A673 (cell line): ENCODE data around the gene MYOF. TPM values are rescaled to one million over a fixed set of nuclear protein-coding genes. Genes with fewer than 3 reads are reported as not detected.
"Not testable (repeated sequence)": the region's sequence is repeated elsewhere in the genome, so short reads cannot be mapped to it uniquely, and the experiment has no call there.

Experiments
- BruUV-seq: library from RNA; stranded (reverse); fragments of 400-500 nt; replicated peaks from 2 replicates; lab custom pipeline; 2021; lab: Mats Ljungman, UMichigan
- CTCF ChIA-PET: fragments of 300-600 bp; sonication (Branson Sonifier 250); formaldehyde crosslinking; loops from one replicate; lab custom pipeline; 2022; ENCODE audit warnings: antibody characterized with exemption; lab: Charles Lee
- POLR2A ChIA-PET: fragments of 300-600 bp; sonication (Branson Sonifier 250); formaldehyde crosslinking; loops from one replicate; lab custom pipeline; 2022; ENCODE audit warnings: antibody characterized with exemption; ENCODE audit not compliant: low non-redundant PET; lab: Charles Lee
- DNase-seq: peaks from one replicate; pipeline ENCODE4 v3.0.0-alpha.2; 2015; ENCODE audit warnings: low spot score
- H3K27ac ChIP-seq: fragments of 200-600 bp; sonication (generic); 2 replicates; pipeline ENCODE4 v1.5.1; 2016; ENCODE audit warnings: mixed run types, low read depth, mild to moderate bottlenecking, mixed read lengths, antibody characterized with exemption, low read length; ENCODE audit not compliant: poor library complexity, severe bottlenecking
- H3K27me3 ChIP-seq: fragments of 200-600 bp; sonication (generic); replicated peaks from 2 replicates; pipeline ENCODE4 v1.6.1; 2017; ENCODE audit warnings: mixed run types, low read depth, mild to moderate bottlenecking, mixed read lengths, antibody characterized with exemption, low read length; ENCODE audit not compliant: insufficient read depth, poor library complexity
- H3K36me3 ChIP-seq: fragments of 200-600 bp; sonication (generic); 2 replicates; pipeline ENCODE4 v1.6.1; 2016; ENCODE audit warnings: mixed run types, mild to moderate bottlenecking, mixed read lengths, antibody characterized with exemption, low read length; ENCODE audit not compliant: insufficient read depth, poor library complexity, severe bottlenecking
- H3K4me1 ChIP-seq: fragments of 200-600 bp; sonication (generic); 2 replicates; pipeline ENCODE4 v1.6.1; 2017; ENCODE audit warnings: mixed run types, mild to moderate bottlenecking, mixed read lengths, antibody characterized with exemption, low read length; ENCODE audit not compliant: insufficient read depth, poor library complexity, severe bottlenecking
- H3K4me3 ChIP-seq: fragments of 200-600 bp; sonication (generic); 2 replicates; pipeline ENCODE4 v1.5.1; 2016; ENCODE audit warnings: low read depth, mixed run types, mild to moderate bottlenecking, mixed read lengths, low read length; ENCODE audit not compliant: poor library complexity, severe bottlenecking
- H3K9me3 ChIP-seq: fragments of 200-600 bp; sonication (generic); 2 replicates; pipeline ENCODE4 v1.6.1; 2016; ENCODE audit warnings: mixed run types, low read depth, mild to moderate bottlenecking, mixed read lengths, antibody characterized with exemption, low read length; ENCODE audit not compliant: poor library complexity, severe bottlenecking
- CTCF ChIP-seq: fragments of 300-800, 200-600 bp; sonication (generic); conservative IDR thresholded peaks from 2 replicates; pipeline ENCODE4 v1.5.1; 2017; ENCODE audit warnings: low read depth, mild to moderate bottlenecking, antibody characterized with exemption, low read length, moderate library complexity, mixed read lengths
- EZH2 ChIP-seq: fragments of 200-600 bp; sonication (generic); IDR thresholded peaks from 2 replicates; pipeline ENCODE4 v1.6.1; 2017; ENCODE audit warnings: borderline replicate concordance, low read depth, mild to moderate bottlenecking, mixed read lengths, antibody characterized with exemption, low read length; ENCODE audit not compliant: poor library complexity, severe bottlenecking
- intact Hi-C: fragments of 100-400 bp; cut with micrococcal nuclease; formaldehyde crosslinking; loops from one replicate; pipeline ENCODE4 v1.10.0; 2022; ENCODE audit not compliant: unreplicated experiment
- total RNA-seq: library from RNA; stranded (reverse); gene quantifications from 2 replicates; pipeline ENCODE4 v1.2.3, GENCODE V29; 2021

The MYOF gene
- total RNA-seq, 1 experiment from 2014 or later, result 24.2 TPM

- H3K27ac ChIP-seq, result no peak overlapping the region
- no TSS peak for BruUV-seq
- TF ChIP-seq CTCF, result no peak
- no peak for TF ChIP-seq EZH2
- H3K9me3 ChIP-seq, result no peaks in the 10 kb centered on the region
- ChIA-PET POLR2A (interaction anchor here (0.6 kb wide), 1 partner anchor 8 kb away, joined by 3 read pairs; no protein-coding TSS in a partner anchor), CTCF (interaction anchor here (0.5 kb wide), 1 partner anchor 41 kb away, joined by 6 read pairs; no protein-coding TSS in a partner anchor)
- H3K27me3 ChIP-seq, result no peaks in the 10 kb centered on the region
- intact Hi-C loops, result no loop called here
- peaks cover 30% of the 10 kb centered on the region for H3K4me1 ChIP-seq
- no peak overlapping the region for H3K4me3 ChIP-seq
- H3K36me3 ChIP-seq, result no peaks in the 10 kb centered on the region
- peak; percentile 46 for DNase-seq
Measured at GRCh38 chr10:93445097-93445960, 36.8 kb downstream of the MYOF start.

- H3K27me3 ChIP-seq, result no peaks in the 10 kb centered on the region
- H3K4me1 ChIP-seq, result peaks cover 38% of the 10 kb centered on the region
- intact Hi-C loops, result no loop called here
- H3K36me3 ChIP-seq, result no peaks in the 10 kb centered on the region
- no peak overlapping the region for H3K4me3 ChIP-seq
- CTCF ChIA-PET, result interaction anchor here (0.5 kb wide), 1 partner anchor 39 kb away, joined by 4 read pairs; the partner anchor contains the start of gene MYOF
- POLR2A ChIA-PET, result interaction anchor here (0.6 kb wide), 1 partner anchor 19 kb away, joined by 4 read pairs; no protein-coding TSS in a partner anchor
- no peaks in the 10 kb centered on the region for H3K9me3 ChIP-seq
- H3K27ac ChIP-seq, result no peak overlapping the region
- no TSS peak for BruUV-seq
- TF ChIP-seq EZH2 (no peak), CTCF (no peak)
- DNase-seq, result no peak
Measured at GRCh38 chr10:93443481-93443880, 38.7 kb downstream of the MYOF start.

- BruUV-seq, DNase-seq, CTCF ChIA-PET, H3K4me3 ChIP-seq, H3K36me3 ChIP-seq, H3K9me3 ChIP-seq, intact Hi-C loops, POLR2A ChIA-PET, H3K27me3 ChIP-seq: not testable (repeated sequence)
- H3K27ac ChIP-seq, result peak overlapping the region; percentile 38
- H3K4me1 ChIP-seq, result peaks cover 45% of the 10 kb centered on the region
Measured at GRCh38 chr10:93442721-93443120, 39.4 kb downstream of the MYOF start.
